SK-N-SH (cell line): ENCODE measurements around the gene TEX101. TPM values are rescaled to one million over a fixed set of nuclear protein-coding genes. Genes with fewer than 3 reads are reported as not detected.
"Not testable (repeated sequence)": the region's sequence is repeated elsewhere in the genome, so short reads cannot be mapped to it uniquely, and the experiment has no call there.

Experiments
- CTCF ChIA-PET: fragments of 300-600, 350-600 bp; formaldehyde crosslinking; extraction: SDS; loops from one replicate; lab custom pipeline; 2021; lab: Yijun Ruan, JAX
- POLR2A ChIA-PET: fragments of 350-600 bp; sonication (Branson Sonifier 250); formaldehyde crosslinking; extraction: SDS; loops from one replicate; lab custom pipeline; 2020; ENCODE audit warnings: antibody characterized with exemption, inconsistent platforms; lab: Yijun Ruan, JAX
- DNase-seq: peaks from one replicate; pipeline ENCODE4 v3.0.0; 2012
- H2AFZ ChIP-seq: fragments of 200-600 bp; sonication (generic); 2 replicates; pipeline ENCODE4 v1.8.1; 2016; ENCODE audit warnings: antibody characterized with exemption, mild to moderate bottlenecking, low read depth
- H3F3A ChIP-seq: fragments of 200-600 bp; sonication (generic); replicated peaks from 2 replicates; pipeline ENCODE3; 2016; ENCODE audit warnings: antibody characterized with exemption, mild to moderate bottlenecking; ENCODE audit not compliant: insufficient read depth
- H3K27ac ChIP-seq, 2 experiments: fragments of 200-500 bp in 1 of 2; fragments of 200-600 bp in 1 of 2; sonication (Bioruptor generic) in 1 of 2; sonication (generic), shearing (Covaris generic) in 1 of 2; 2 replicates each; pipeline versions ENCODE4 v1.5.1 to v1.6.1; 2014 to 2016; ENCODE audit warnings: low read depth in 2 of 2, inconsistent platforms in 1 of 2, low read length in 1 of 2, mild to moderate bottlenecking in 1 of 2, mixed read lengths in 1 of 2
- H3K27me3 ChIP-seq: fragments of 200-600 bp; sonication (generic), shearing (Covaris generic); 2 replicates; pipeline ENCODE4 v1.6.1; 2016; ENCODE audit warnings: mixed run types; ENCODE audit not compliant: insufficient read depth
- H3K36me3 ChIP-seq, 2 experiments: fragments of 200-500 bp in 1 of 2; fragments of 200-600 bp in 1 of 2; sonication (Bioruptor generic) in 1 of 2; sonication (generic) in 1 of 2; replicated peaks in 1 of 2; 2 replicates each; pipeline versions ENCODE3 to v1.5.1; 2014 to 2016; ENCODE audit warnings: low read length in 1 of 2, mild to moderate bottlenecking in 1 of 2; ENCODE audit not compliant: insufficient read depth in 2 of 2, control insufficient read depth in 1 of 2
- H3K4me1 ChIP-seq, 2 experiments: fragments of 200-500 bp in 1 of 2; fragments of 200-600 bp in 1 of 2; sonication (Bioruptor generic) in 1 of 2; sonication (generic), shearing (Covaris generic) in 1 of 2; 2 replicates each; pipeline versions ENCODE4 v1.5.1 to v1.6.1; 2014 to 2016; ENCODE audit warnings: low read depth in 1 of 2, low read length in 1 of 2, mixed run types in 1 of 2; ENCODE audit not compliant: insufficient read depth in 2 of 2, control insufficient read depth in 1 of 2
- H3K4me2 ChIP-seq: fragments of 200-600 bp; sonication (generic), shearing (Covaris generic); 2 replicates; pipeline ENCODE4 v1.6.1; 2017; ENCODE audit warnings: mixed run types
- H3K4me3 ChIP-seq, 2 experiments: fragments of 200-500 bp in 1 of 2; fragments of 200-600 bp in 1 of 2; sonication (Bioruptor generic) in 1 of 2; sonication (generic), shearing (Covaris generic) in 1 of 2; 2 replicates each; pipeline versions ENCODE4 v1.5.1 to v1.8.1; 2014 to 2016; ENCODE audit warnings: low read depth in 2 of 2, inconsistent platforms in 1 of 2, low read length in 1 of 2, mild to moderate bottlenecking in 1 of 2, mixed read lengths in 1 of 2, moderate library complexity in 1 of 2
- H3K79me2 ChIP-seq: fragments of 200-600 bp; sonication (generic); 2 replicates; pipeline ENCODE4 v1.8.1; 2017; ENCODE audit warnings: mild to moderate bottlenecking; ENCODE audit not compliant: insufficient read depth
- H3K9ac ChIP-seq: fragments of 200-600 bp; sonication (generic); 2 replicates; pipeline ENCODE4 v1.6.1; 2017; ENCODE audit warnings: mixed run types
- H3K9me2 ChIP-seq: fragments of 200-600 bp; sonication (generic); 2 replicates; pipeline ENCODE4 v1.6.1; 2017; ENCODE audit warnings: mixed run types
- H3K9me3 ChIP-seq: fragments of 200-600 bp; sonication (generic); 2 replicates; pipeline ENCODE4 v1.6.1; 2017; ENCODE audit warnings: mixed run types, mild to moderate bottlenecking, moderate library complexity
- H4K20me1 ChIP-seq: fragments of 200-600 bp; sonication (generic); 2 replicates; pipeline ENCODE4 v1.6.1; 2017; ENCODE audit warnings: mild to moderate bottlenecking, mixed run types; ENCODE audit not compliant: insufficient read depth
- GABPA ChIP-seq: IDR thresholded peaks from 2 replicates; pipeline ENCODE4 v1.4.0; 2012; ENCODE audit warnings: low read depth, mild to moderate bottlenecking
- RCOR1 ChIP-seq: fragments of 150-350 bp; IDR thresholded peaks from 2 replicates; pipeline ENCODE4 v1.6.1; 2017; ENCODE audit warnings: antibody characterized with exemption, low read length
- SIN3A ChIP-seq: IDR thresholded peaks from 2 replicates; pipeline ENCODE4 v1.6.1; 2012; ENCODE audit warnings: low read depth, mild to moderate bottlenecking, low read length, moderate library complexity, borderline replicate concordance
- TCF12 ChIP-seq: IDR thresholded peaks from 2 replicates; pipeline ENCODE4 v1.4.0; 2012
- TEAD4 ChIP-seq: IDR thresholded peaks from 2 replicates; pipeline ENCODE4 v1.4.0; 2012; ENCODE audit warnings: mild to moderate bottlenecking, borderline replicate concordance; ENCODE audit not compliant: insufficient read depth
- YY1 ChIP-seq: IDR thresholded peaks from 2 replicates; pipeline ENCODE4 v1.4.0; 2012; ENCODE audit warnings: low read depth, mild to moderate bottlenecking
- whole genome bisulfite sequencing: methylation state at CpG from one replicate; pipeline ENCODE4 v1.1.6; 2017; ENCODE audit warnings: low lambda C conversion rate; 5-methylcytosine and 5-hydroxymethylcytosine counted together
- polyA plus RNA-seq, 3 experiments: library from polyadenylated mRNA; depleted of rRNA; stranded (reverse); fragments of >200 nt; gene quantifications; 2 replicates each; pipeline ENCODE4 v1.2.3, GENCODE V29; 2012
- TF ChIP-seq, protein P1 (sequence below): fragments of 150-350 bp; IDR thresholded peaks from 2 replicates; pipeline ENCODE4 v1.6.1; 2017; ENCODE audit warnings: antibody characterized with exemption, low read length, low read depth, borderline replicate concordance
- TF ChIP-seq, protein P2 (sequence below): fragments of 200-600 bp; sonication (generic); IDR thresholded peaks from 2 replicates; pipeline ENCODE4 v1.6.1; 2017; ENCODE audit warnings: antibody characterized with exemption, mild to moderate bottlenecking, moderate library complexity
- TF ChIP-seq, protein P3 (sequence below): IDR thresholded peaks from 2 replicates; pipeline ENCODE4 v1.4.0; 2012; ENCODE audit warnings: low read depth, borderline replicate concordance
- TF ChIP-seq, protein P4 (sequence below): fragments of 150-350 bp; IDR thresholded peaks from 2 replicates; pipeline ENCODE4 v1.6.1; 2016; ENCODE audit warnings: mild to moderate bottlenecking, low read depth, low read length

The TEX101 gene
- polyA plus RNA-seq, 1 of the 3 experiments (the other 2 are of a cell fraction), result 0.07 TPM

DNA sequence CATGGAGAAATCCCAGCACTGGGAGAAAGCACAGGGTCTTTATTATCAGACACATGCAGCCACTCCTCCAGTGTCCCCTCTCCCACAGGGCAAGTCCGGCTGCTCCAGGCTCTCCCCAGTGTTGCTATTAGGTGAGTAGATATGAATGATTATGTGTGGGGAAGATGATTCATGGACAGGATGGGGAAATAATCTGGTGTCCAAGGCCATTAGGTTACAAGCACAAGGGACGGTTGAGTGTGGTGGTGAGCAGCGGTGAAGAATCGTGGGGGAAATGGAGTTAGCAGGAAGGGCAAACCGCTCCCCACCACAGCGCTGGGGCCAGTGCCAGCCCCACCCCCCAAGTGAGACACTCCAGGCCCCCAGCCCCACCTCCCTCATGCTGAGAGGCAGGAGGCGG lies 42.2 kb upstream of the TEX101 start:
- Histone ChIP-seq H3K9ac (no peak overlapping the region), H3K79me2 (no peaks in the 10 kb centered on the region), H3K4me2 (no peak overlapping the region), H3K4me1 (no peaks in the 10 kb centered on the region), H3F3A (no peaks in the 10 kb centered on the region), H3K9me2 (no peaks in the 10 kb centered on the region), H3K27me3 (peaks cover 25% of the 10 kb centered on the region; the same call in 1 of the 2 replicates), H3K36me3 (no peaks in the 10 kb centered on the region), H2AFZ (no peak overlapping the region), H3K9me3 (no peaks in the 10 kb centered on the region), H3K4me3 (no peak overlapping the region), H3K27ac (no peak overlapping the region), H4K20me1 (no peaks in the 10 kb centered on the region)
- no peak for DNase-seq
- TF ChIP-seq, protein P1, sequence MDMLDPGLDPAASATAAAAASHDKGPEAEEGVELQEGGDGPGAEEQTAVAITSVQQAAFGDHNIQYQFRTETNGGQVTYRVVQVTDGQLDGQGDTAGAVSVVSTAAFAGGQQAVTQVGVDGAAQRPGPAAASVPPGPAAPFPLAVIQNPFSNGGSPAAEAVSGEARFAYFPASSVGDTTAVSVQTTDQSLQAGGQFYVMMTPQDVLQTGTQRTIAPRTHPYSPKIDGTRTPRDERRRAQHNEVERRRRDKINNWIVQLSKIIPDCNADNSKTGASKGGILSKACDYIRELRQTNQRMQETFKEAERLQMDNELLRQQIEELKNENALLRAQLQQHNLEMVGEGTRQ, result no peak
- TF ChIP-seq RCOR1 (no peak), TEAD4 (no peak), SIN3A (no peak), TCF12 (no peak), YY1 (no peak), GABPA (no peak)
- TF ChIP-seq, protein P2, sequence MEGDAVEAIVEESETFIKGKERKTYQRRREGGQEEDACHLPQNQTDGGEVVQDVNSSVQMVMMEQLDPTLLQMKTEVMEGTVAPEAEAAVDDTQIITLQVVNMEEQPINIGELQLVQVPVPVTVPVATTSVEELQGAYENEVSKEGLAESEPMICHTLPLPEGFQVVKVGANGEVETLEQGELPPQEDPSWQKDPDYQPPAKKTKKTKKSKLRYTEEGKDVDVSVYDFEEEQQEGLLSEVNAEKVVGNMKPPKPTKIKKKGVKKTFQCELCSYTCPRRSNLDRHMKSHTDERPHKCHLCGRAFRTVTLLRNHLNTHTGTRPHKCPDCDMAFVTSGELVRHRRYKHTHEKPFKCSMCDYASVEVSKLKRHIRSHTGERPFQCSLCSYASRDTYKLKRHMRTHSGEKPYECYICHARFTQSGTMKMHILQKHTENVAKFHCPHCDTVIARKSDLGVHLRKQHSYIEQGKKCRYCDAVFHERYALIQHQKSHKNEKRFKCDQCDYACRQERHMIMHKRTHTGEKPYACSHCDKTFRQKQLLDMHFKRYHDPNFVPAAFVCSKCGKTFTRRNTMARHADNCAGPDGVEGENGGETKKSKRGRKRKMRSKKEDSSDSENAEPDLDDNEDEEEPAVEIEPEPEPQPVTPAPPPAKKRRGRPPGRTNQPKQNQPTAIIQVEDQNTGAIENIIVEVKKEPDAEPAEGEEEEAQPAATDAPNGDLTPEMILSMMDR, result no peak
- TF ChIP-seq, protein P3, sequence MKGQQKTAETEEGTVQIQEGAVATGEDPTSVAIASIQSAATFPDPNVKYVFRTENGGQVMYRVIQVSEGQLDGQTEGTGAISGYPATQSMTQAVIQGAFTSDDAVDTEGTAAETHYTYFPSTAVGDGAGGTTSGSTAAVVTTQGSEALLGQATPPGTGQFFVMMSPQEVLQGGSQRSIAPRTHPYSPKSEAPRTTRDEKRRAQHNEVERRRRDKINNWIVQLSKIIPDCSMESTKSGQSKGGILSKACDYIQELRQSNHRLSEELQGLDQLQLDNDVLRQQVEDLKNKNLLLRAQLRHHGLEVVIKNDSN, result no peak
- TF ChIP-seq, protein P4, sequence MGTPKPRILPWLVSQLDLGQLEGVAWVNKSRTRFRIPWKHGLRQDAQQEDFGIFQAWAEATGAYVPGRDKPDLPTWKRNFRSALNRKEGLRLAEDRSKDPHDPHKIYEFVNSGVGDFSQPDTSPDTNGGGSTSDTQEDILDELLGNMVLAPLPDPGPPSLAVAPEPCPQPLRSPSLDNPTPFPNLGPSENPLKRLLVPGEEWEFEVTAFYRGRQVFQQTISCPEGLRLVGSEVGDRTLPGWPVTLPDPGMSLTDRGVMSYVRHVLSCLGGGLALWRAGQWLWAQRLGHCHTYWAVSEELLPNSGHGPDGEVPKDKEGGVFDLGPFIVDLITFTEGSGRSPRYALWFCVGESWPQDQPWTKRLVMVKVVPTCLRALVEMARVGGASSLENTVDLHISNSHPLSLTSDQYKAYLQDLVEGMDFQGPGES, result no peak
- ChIA-PET CTCF (no interaction called here), POLR2A (no interaction called here)
- WGBS, result 33% methylated on average over 7 of the region's 7 CpGs

DNA sequence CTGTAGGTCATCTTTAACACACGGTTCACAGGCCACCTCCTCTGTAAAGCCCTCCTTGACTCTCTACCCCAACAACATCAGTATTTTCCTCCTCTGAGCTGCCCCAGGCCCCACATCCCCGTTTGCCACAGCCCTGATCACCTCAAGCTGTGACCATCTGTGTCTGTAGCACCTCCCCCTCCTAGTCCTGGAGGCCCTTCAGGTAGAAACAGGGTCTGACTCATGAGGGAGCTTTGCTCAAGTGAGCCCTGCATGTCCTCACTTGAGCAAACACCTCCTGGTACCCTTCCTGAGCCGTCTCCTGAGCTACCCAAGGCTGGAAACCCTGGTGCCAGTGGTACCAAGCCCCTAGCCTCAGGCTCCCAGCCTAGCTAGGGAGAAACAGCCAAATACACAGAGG lies 37.1 kb upstream of the TEX101 start:
- DNase-seq, H3F3A ChIP-seq, H3K27ac ChIP-seq, H4K20me1 ChIP-seq, H3K9me3 ChIP-seq, H3K9me2 ChIP-seq, H3K4me3 ChIP-seq, POLR2A ChIA-PET, H3K36me3 ChIP-seq, H3K4me1 ChIP-seq, H2AFZ ChIP-seq, H3K9ac ChIP-seq, CTCF ChIA-PET, H3K4me2 ChIP-seq, H3K79me2 ChIP-seq: not testable (repeated sequence)
- peaks cover 36% of the 10 kb centered on the region for H3K27me3 ChIP-seq
- no CpG with 5 or more reads among the region's 3 CpGs for WGBS
